ENCODE measurements around the gene SAMD10.
"Not testable (repeated sequence)": the region's sequence is repeated elsewhere in the genome, so short reads cannot be mapped to it uniquely, and the experiment has no call there.

The SAMD10 gene

DNA sequence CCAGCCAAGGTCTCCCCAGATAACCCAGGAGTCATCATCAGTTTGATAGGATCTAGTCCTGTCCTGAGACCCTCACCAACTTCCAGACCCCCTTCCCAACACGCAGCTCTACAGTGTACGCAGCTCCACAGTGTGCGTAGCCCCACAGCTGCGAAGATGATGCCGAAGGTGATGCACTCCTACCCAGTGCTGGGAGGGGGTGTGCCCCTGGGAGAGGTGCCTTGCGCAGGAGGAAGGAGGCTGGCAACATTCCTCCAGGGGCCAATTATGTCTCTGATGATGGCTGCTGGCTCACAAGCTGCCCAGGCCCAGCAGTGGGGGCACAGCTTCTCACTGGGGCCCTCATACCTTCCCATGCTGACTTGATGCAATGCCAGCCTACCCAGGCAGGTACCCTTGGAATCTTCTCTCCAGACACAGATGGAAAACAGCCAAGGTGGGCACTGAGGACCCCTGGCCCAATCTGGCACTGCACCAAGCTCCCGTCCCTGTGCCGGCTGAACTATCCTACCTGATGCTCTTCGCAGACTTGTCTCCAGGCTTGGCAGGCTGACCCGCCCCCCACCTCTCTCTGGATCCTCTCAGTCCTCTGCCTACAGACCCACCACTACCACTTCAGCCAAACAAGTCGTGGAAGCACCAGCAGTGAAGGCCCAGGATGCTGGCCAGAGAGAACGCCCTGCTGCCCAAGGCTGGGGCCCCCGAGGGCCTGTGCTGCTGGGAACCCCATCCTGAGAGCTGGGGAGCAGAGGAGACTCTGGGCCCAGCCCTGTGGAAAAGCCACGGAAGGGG, 11.1 kb downstream of the SAMD10 start:
- TF ChIP-seq ZNF274 (IDR thresholded peaks at IDR 0.05; ENCODE audit: low read depth, low read length) = no peak
- peak overlapping the region; percentile 86; the same call in 1 of the 2 replicates for H3K4me3 ChIP-seq (ENCODE audit: low read length)

DNA sequence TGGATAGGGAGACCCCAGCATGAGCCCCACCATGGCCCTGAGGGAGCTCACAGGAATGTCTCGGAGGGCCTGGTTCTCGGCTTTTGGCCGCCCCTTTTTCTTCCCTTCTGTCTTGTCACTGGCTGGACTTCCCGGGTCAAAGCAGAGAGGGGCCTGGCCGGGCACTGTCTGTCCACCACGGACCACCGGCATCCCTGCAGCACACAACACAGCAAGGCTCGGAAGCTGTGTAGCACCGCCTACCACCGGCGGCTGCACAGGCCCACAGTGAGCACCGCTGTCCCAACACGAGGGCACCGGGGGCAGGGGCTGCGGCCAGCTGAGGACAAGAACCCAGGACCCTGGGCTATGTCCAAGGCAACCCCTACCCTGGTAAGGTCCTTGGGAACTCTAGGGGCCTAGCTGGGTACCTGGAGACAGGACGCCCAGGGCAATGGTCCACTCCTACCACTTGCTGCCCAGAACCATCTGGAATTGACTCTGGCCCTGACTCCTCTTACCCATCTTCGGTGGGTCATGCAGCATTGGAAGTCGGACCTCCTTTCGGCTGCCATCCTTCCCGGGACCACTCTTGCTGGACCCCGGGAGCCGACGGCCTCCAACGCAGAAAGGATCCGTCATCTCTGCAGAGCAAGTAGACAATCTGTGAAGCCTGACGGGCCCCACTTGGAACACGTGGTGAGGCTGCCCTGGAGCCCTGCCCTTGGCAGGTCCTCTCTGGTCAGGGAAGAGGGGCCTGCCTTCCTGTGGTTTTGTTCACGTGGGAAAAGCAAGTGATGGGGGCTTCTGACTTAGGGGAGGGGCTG, 11.9 kb downstream of the SAMD10 start:
- H3K4me3 ChIP-seq (ENCODE audit: low read length) = no peak overlapping the region
- no peak for TF ChIP-seq ZNF274 (IDR thresholded peaks at IDR 0.05; ENCODE audit: low read depth, low read length)

DNA sequence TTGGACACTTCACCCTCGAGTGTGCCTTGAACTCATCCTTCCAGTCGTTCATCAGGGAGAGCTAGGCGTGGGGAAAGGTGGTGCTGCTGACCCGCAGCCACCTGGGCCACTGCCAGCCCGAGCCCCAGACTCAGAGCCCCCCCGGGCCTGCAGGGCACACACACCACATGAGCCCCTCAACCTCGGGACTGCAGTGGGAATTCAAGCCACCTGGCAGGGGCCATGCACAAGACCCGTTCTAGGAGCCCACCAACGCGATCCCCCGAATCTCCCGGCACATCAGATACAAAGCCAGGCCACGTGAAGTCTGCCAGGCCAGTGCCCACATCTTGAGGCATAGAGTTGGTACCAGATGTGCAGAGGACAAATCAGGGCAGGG, 12.5 kb downstream of the SAMD10 start:
- no peak overlapping the region for H3K4me3 ChIP-seq (ENCODE audit: low read length)
- no peak for TF ChIP-seq ZNF274 (IDR thresholded peaks at IDR 0.05; ENCODE audit: low read depth, low read length)

DNA sequence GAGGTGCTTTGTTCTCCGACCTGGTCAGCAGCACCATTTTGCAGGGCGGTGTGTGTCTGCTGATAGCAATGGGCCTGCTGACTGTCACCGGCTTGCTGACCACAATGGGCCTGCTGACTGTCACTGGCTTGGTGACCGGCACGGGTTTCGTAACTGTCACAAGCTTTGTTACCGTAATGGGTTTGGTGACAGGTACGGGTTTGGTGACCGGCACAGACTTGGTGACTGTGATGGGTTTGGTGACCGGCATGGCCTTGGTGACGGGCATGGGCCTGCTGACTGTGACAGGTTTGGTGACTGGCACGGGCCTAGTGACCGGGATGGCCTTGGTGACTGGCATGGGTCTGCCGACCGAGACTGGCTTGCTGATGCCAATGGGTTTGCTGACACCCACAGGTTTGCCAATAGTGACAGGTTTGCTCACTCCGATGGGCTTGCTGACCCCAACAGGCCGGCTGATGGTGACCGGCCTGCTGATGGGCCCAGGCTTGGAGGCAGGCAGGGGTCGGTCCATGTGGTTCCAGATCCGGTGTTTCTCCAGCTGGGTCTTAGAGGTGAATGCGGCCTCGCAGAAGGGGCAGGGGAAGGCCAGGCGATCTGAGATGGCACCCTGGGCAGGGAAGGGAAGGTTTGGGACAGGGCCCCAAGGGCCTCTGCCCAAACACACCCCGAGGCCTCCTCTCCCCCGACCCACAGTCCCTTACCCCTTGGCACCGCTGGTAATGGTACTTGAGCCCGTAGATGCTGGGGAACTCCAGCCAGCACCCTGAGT, 13.1 kb downstream of the SAMD10 start:
- H3K4me3 ChIP-seq (ENCODE audit: low read length) = no peak overlapping the region
- TF ChIP-seq ZNF274 (IDR thresholded peaks at IDR 0.05; ENCODE audit: low read depth, low read length) = no peak

DNA sequence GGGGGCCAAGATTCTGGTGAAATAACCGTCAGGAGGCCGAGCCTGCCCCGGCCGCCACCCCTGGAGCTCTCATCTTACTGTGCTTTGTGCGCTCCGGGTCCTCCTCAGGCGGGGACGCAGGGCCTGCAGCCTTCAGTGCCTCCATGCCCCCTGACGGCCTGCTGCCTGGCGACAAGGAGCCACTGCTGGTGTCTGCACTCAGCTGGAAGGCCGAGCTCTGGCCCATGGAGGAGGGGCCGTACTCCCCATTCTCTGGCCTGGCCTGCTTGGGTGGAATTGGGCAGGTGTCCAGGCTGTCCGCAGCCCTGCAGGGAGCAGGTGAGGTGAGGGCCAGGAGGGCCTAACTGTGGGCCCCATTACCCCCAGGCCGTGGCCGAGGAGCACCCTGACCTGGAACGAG, 15.0 kb downstream of the SAMD10 start:
- TF ChIP-seq ZNF274 (IDR thresholded peaks at IDR 0.05; ENCODE audit: low read depth, low read length) = no peak
- no peak overlapping the region for H3K4me3 ChIP-seq (ENCODE audit: low read length)

DNA sequence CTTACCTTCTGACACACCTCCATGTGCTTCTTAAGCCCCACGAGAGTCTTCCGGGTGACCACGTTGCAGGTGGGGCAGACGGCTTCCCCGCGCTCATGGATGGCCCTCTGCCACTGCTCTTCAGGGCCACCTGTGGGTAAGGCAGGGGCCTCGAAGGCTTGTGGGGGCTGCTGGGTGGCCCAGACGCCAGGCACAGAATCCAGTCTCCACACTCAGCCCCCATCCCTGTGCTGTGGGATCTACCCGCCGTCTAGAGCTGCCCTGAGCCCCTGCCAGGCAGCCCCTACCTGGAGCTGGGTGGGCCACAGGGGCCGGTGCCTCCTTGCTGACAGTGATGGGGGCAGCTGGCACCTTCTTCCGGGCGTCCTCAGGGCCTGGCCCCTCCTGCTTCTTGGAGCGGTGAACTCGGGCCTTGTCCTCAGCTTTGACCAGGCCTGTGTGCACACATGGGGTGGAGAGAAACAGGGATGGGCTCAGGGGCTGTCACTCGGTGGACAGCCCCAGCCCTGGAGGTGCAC, 15.6 kb downstream of the SAMD10 start:
- H3K4me3 ChIP-seq (ENCODE audit: low read length) = no peak overlapping the region
- TF ChIP-seq ZNF274 (IDR thresholded peaks at IDR 0.05; ENCODE audit: low read depth, low read length) = no peak

DNA sequence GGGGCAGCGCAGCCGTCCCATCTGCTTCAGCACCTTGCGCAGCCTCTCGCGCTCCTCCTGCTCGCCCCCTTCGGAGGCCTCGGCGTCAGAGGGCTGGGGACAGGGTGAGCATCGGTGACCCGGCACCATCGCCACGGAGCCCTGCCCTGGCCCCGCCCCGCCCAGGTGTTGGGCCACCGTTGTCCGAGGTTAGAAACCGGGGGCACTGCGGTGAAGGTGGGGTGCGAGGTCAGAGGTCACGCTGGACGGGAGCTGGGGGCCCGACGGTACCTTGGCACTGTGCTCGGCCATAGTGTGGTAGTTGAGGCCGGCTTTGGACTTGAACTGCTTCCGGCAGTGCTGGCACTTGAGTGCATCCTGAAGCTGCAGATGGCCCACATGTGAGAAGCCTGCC, 16.1 kb downstream of the SAMD10 start:
- TF ChIP-seq ZNF274 (IDR thresholded peaks at IDR 0.05; ENCODE audit: low read depth, low read length) = no peak
- H3K4me3 ChIP-seq (ENCODE audit: low read length) = no peak overlapping the region

DNA sequence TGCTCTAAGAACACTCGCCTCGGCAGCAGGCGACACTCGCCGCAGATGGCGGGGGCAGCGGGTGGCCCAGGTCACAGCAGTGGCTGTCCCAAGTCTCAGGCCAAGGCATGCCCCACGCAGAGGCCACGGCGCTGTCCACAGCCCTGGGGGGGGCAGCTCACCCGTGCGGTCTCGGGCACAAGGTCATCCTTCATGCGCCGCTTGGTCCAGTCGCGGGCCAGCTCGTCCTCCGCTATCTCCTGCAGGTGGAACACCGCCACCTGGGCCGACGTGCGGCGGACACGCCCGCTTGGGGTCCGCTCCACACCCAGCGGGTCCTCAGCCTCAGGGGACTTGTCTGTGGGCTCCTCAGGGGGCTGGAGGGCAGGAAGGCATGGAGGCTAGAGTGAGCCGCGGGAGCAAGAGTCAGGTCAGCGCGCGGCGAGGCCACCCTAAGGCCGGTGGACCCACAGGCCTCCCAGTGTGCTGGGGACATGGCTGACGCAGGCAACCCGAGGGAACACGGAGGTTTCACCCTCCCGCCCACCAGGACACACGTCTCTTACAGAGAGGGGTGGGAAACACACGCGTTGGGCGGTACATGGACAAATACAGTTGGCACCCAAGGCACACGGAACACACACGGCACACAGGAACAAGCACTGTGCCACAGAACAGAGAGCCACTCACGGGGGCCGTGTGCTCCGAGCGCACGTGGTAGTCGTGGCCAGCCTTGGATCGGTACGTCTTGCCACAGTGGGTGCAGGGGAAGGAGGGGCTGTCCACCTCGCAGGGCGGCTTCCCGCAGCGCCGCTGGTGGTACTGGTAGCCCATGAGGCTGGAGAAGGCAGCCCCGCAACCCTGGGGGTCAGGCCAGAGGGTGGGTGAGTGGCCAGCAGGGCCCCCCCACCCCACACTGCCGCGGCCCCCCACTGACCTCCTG, 16.8 kb downstream of the SAMD10 start:
- no peak for TF ChIP-seq ZNF274 (IDR thresholded peaks at IDR 0.05; ENCODE audit: low read depth, low read length)
- H3K4me3 ChIP-seq (ENCODE audit: low read length) = no peak overlapping the region

DNA sequence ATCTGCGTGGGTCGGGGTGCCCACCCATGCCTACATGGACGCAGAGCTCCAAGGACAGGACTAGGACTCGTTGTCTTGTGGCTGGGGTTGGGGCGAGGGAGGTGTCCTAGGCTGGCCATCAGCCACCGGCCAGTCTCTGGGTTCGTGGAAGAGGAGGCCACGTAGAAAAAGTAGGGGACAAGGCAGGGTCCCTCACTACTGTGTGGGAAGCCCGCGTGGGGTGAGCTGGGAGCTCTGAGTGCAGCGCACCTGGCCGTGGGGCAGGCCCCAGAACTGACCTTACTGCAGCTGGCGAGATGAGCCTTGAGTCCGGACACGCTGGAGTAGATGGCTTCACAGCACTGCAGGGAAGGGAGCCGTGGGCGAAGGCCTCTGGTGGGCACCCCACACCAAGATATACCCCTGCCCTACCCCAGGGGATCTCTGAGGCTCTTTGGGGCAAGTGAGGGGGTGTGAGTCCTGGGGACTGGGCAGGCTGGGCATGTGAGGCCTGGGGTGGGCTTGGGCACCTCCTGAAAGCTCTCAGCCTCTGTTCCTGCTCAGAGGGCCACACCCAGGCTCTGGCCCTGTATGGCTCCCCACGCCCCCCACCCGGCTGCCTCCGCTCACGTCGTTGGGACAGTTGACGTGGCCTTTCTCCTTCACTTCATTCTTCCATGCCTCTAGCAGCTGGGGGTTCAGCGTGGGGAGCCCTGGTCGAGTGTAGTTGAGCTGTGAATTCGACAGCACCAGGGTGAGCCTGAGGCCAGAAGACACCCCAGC, 17.6 kb downstream of the SAMD10 start:
- TF ChIP-seq ZNF274 (IDR thresholded peaks at IDR 0.05; ENCODE audit: low read depth, low read length) = no peak
- no peak overlapping the region for H3K4me3 ChIP-seq (ENCODE audit: low read length)

DNA sequence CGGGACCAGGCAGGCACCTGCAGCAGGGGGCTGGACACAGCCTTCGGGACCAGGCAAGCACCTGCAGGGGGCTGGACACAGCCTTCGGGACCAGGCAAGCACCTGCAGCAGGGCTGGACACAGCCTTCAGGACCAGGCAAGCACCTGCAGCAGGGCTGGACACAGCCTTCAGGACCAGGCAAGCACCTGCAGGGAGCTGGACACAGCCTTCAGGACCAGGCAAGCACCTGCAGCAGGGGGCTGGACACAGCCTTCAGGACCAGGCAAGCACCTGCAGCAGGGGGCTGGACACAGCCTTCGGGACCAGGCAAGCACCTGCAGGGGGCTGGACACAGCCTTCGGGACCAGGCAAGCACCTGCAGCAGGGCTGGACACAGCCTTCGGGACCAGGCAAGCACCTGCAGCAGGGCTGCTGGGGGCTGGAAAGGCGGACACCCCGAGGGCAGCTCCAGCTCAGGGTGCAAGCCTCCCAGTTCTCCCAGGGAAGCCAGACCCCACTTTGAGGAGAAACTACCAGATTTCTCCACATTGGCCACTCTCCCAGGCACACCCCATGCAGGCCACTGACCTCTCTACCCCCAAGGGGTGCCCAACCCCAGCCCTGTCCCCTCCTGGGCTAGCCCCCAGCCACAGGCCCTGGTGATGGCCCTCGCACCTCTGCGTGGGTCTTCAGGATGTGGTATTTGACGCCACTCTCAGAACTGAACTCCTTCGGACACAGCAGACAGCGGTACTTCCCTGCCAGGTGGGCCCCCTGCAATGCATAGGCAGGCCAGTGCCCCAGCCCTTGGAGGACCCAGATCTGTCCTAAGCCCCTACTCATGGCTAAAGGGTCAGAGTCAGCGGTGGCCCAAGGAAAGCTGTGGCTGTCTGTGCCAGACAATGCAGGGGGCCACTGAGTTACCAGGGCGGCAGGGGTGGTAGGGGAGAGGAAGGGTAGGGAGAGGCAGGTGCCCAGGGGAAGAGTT, 18.5 kb downstream of the SAMD10 start:
- H3K4me3 ChIP-seq (ENCODE audit: low read length) = not testable (repeated sequence)

DNA sequence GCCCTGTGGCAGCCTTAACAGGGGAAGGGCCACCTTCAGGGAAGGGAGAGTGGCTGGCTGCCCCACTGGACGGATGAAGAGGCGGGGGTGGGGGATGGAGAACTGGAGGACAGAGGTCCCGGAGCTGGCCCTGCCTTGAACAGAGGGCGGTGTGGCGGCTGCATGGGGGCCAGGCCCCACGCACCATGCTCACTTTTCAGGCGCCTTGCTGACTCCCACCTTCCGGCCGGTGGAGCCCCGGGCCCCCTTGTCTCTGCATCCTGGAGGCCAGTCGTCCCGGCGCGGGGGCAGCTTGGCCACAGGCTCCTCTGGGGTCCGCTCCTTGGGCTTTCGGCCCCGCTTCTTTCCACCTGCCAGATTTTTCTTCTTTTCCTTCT, 19.8 kb downstream of the SAMD10 start:
- H3K4me3 ChIP-seq (ENCODE audit: low read length) = no peak overlapping the region

More for the DNA sequence above, 19.8 kb downstream of the SAMD10 start:
- no peak for TF ChIP-seq ZNF274 (IDR thresholded peaks at IDR 0.05; ENCODE audit: low read depth, low read length)
